HCT116 (cell line): Measurements from ENCODE around the gene GRIK4. TPM values are rescaled to one million over a fixed set of nuclear protein-coding genes. Genes with fewer than 3 reads are reported as not detected.

Experiments used
- ATAC-seq: fragments of 200-7000 bp; cut with Tn5 transposase; 2 replicates; pipeline ENCODE4 v1.9.1; 2020; ENCODE audit warnings: mild to moderate bottlenecking, moderate library complexity
- BruUV-seq: library from RNA; stranded (reverse); fragments of 400-500 nt; replicated peaks from 2 replicates; lab custom pipeline; 2021; lab: Mats Ljungman, UMichigan
- CTCF ChIA-PET: fragments of 300-600 bp; sonication (Branson Sonifier 250); formaldehyde crosslinking; loops from one replicate; lab custom pipeline; 2021; ENCODE audit warnings: antibody characterized with exemption; lab: Charles Lee
- POLR2A ChIA-PET: fragments of 300-600, 350-600 bp; sonication (Branson Sonifier 250); formaldehyde crosslinking; loops from one replicate; lab custom pipeline; 2021; ENCODE audit warnings: antibody characterized with exemption; lab: Charles Lee
- RAD21 ChIA-PET, 2 experiments: fragments of 300-600 bp; sonication (Branson Sonifier 250); formaldehyde crosslinking; loops; one replicate each; lab custom pipeline; 2023; ENCODE audit warnings: low total read pairs in 2 of 2; ENCODE audit not compliant: uncharacterized antibody in 2 of 2, unreplicated experiment in 2 of 2, low non-redundant PET in 1 of 2; lab: Charles Lee
- DNase-seq: peaks from one replicate; pipeline ENCODE4 v3.0.0-alpha.2; 2010; ENCODE audit warnings: low read depth, low spot score
- H2AFZ ChIP-seq: fragments of 200-600 bp; shearing (Covaris generic), sonication (generic); 2 replicates; pipeline ENCODE4 v1.6.1; 2017; ENCODE audit warnings: low read depth, mixed run types, mixed read lengths, antibody characterized with exemption, low read length; ENCODE audit not compliant: poor library complexity, severe bottlenecking
- H3K27ac ChIP-seq: 2 replicates; pipeline ENCODE4 v1.5.1; 2012; ENCODE audit warnings: low read depth, low read length
- H3K27me3 ChIP-seq: fragments of 200-600 bp; sonication (generic); 2 replicates; pipeline ENCODE4 v1.6.1; 2016; ENCODE audit warnings: mixed run types, low read length, mixed read lengths; ENCODE audit not compliant: insufficient read depth
- H3K36me3 ChIP-seq, 2 experiments: fragments of 200-500 bp in 1 of 2; fragments of 200-600 bp in 1 of 2; sonication (Bioruptor generic) in 1 of 2; sonication (generic) in 1 of 2; 2 replicates each; pipeline versions ENCODE4 v1.5.1 to v1.6.1; 2014 to 2016; ENCODE audit warnings: low read length in 2 of 2, inconsistent platforms in 1 of 2, mixed read lengths in 1 of 2, mixed run types in 1 of 2; ENCODE audit not compliant: insufficient read depth in 2 of 2, control insufficient read depth in 1 of 2
- H3K4me1 ChIP-seq, 2 experiments: fragments of 200-600 bp in 1 of 2; sonication (generic) in 1 of 2; 2 replicates each; pipeline versions ENCODE4 v1.5.1 to v1.6.1; 2012 to 2017; ENCODE audit warnings: low read length in 2 of 2, inconsistent platforms in 1 of 2, mild to moderate bottlenecking in 1 of 2, mixed read lengths in 1 of 2, mixed run types in 1 of 2, moderate library complexity in 1 of 2; ENCODE audit not compliant: insufficient read depth in 2 of 2, control insufficient read depth in 1 of 2
- H3K4me2 ChIP-seq: fragments of 200-600 bp; sonication (generic); 2 replicates; pipeline ENCODE4 v1.6.1; 2017; ENCODE audit warnings: mixed run types, low read length, mixed read lengths
- H3K4me3 ChIP-seq, 2 experiments: fragments of 200-600 bp in 1 of 2; sonication (generic) in 1 of 2; replicated peaks in 1 of 2; 2 replicates each; pipeline ENCODE4 v1.5.1; 2011 to 2016; ENCODE audit warnings: low read length in 2 of 2, control low read depth in 1 of 2, low read depth in 1 of 2, mild to moderate bottlenecking in 1 of 2, mixed read lengths in 1 of 2, mixed run types in 1 of 2
- H3K79me2 ChIP-seq: fragments of 200-600 bp; sonication (generic); 2 replicates; pipeline ENCODE4 v1.6.1; 2017; ENCODE audit warnings: mild to moderate bottlenecking, mixed run types, low read length, moderate library complexity, mixed read lengths; ENCODE audit not compliant: insufficient read depth
- H3K9ac ChIP-seq: fragments of 200-600 bp; sonication (generic); 2 replicates; pipeline ENCODE4 v1.6.1; 2016; ENCODE audit warnings: low read length, mixed read lengths
- H3K9me2 ChIP-seq: fragments of 200-600 bp; sonication (generic), shearing (Covaris generic); 2 replicates; pipeline ENCODE4 v1.6.1; 2017; ENCODE audit warnings: mixed run types, mild to moderate bottlenecking, moderate library complexity; ENCODE audit not compliant: insufficient read depth
- H3K9me3 ChIP-seq, 2 experiments: fragments of 200-500 bp in 1 of 2; fragments of 200-600 bp in 1 of 2; sonication (Bioruptor generic) in 1 of 2; sonication (generic) in 1 of 2; 2 replicates each; pipeline ENCODE4 v1.6.1; 2014 to 2017; ENCODE audit warnings: low read length in 2 of 2, mixed read lengths in 2 of 2, inconsistent platforms in 1 of 2, low read depth in 1 of 2, mild to moderate bottlenecking in 1 of 2, mixed run types in 1 of 2, moderate library complexity in 1 of 2; ENCODE audit not compliant: control insufficient read depth in 1 of 2, insufficient read depth in 1 of 2
- H4K20me1 ChIP-seq: fragments of 200-600 bp; sonication (generic), shearing (Covaris generic); 2 replicates; pipeline ENCODE4 v1.6.1; 2017; ENCODE audit warnings: mixed run types, mild to moderate bottlenecking, moderate library complexity; ENCODE audit not compliant: insufficient read depth
- CEBPB ChIP-seq: IDR thresholded peaks from 2 replicates; pipeline ENCODE4 v1.6.1; 2012; ENCODE audit warnings: low read depth
- ELF1 ChIP-seq: IDR thresholded peaks from 2 replicates; pipeline ENCODE4 v1.6.1; 2012; ENCODE audit warnings: low read depth, borderline replicate concordance
- EZH2phosphoT487 ChIP-seq: fragments of 200-600 bp; IDR thresholded peaks from 2 replicates; pipeline ENCODE4 v1.6.1; 2018; ENCODE audit warnings: antibody characterized with exemption, borderline replicate concordance
- intact Hi-C: fragments of 100-400 bp; cut with micrococcal nuclease; formaldehyde crosslinking; loops from 2 replicates; pipeline ENCODE4 v1.10.0; 2022
- total RNA-seq: library from RNA; stranded (reverse); gene quantifications from one replicate; pipeline ENCODE4 v1.2.1, GENCODE V29; 2021; ENCODE audit not compliant: unreplicated experiment
- TF ChIP-seq, protein P1 (sequence below): IDR thresholded peaks from 2 replicates; pipeline ENCODE4 v1.6.1; 2012
- TF ChIP-seq, protein P2 (sequence below): IDR thresholded peaks from 2 replicates; pipeline ENCODE4 v1.6.1; 2012; ENCODE audit warnings: low read depth

The GRIK4 gene
- total RNA-seq, 1 experiment from 2014 or later, result 0.52 TPM

DNA sequence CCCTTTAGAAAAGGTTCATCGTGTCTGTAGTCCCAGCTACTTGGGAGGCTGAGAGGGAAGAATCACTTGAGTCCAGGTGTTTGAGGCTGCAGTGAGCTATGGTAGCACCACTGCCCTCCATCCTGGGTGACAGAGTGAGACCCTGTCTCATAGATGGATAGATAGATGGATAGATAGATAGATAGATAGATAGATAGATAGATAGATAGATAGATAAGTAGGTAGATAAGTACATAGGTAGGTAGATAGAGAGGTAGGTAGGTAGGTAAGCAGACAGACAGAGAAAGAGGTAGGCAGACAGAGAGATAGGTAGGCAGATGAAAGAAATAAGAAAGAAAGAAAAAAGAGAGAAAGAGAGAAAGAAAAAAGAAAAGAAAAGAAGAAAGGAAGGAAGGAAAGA, 156.4 kb downstream of the GRIK4 start:
- intact Hi-C loops, result no loop called here
- RAD21 ChIA-PET, result no interaction called here
- no peaks in the 10 kb centered on the region for H3K9me3 ChIP-seq

More for the DNA sequence above, 156.4 kb downstream of the GRIK4 start:
- Histone ChIP-seq H3K9ac (no peak overlapping the region), H3K79me2 (no peaks in the 10 kb centered on the region), H3K9me2 (no peaks in the 10 kb centered on the region)
- TF ChIP-seq, protein P1, sequence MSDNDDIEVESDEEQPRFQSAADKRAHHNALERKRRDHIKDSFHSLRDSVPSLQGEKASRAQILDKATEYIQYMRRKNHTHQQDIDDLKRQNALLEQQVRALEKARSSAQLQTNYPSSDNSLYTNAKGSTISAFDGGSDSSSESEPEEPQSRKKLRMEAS, result no peak
- TF ChIP-seq ELF1 (no peak), CEBPB (no peak), EZH2phosphoT487 (no peak)
- TF ChIP-seq, protein P2, sequence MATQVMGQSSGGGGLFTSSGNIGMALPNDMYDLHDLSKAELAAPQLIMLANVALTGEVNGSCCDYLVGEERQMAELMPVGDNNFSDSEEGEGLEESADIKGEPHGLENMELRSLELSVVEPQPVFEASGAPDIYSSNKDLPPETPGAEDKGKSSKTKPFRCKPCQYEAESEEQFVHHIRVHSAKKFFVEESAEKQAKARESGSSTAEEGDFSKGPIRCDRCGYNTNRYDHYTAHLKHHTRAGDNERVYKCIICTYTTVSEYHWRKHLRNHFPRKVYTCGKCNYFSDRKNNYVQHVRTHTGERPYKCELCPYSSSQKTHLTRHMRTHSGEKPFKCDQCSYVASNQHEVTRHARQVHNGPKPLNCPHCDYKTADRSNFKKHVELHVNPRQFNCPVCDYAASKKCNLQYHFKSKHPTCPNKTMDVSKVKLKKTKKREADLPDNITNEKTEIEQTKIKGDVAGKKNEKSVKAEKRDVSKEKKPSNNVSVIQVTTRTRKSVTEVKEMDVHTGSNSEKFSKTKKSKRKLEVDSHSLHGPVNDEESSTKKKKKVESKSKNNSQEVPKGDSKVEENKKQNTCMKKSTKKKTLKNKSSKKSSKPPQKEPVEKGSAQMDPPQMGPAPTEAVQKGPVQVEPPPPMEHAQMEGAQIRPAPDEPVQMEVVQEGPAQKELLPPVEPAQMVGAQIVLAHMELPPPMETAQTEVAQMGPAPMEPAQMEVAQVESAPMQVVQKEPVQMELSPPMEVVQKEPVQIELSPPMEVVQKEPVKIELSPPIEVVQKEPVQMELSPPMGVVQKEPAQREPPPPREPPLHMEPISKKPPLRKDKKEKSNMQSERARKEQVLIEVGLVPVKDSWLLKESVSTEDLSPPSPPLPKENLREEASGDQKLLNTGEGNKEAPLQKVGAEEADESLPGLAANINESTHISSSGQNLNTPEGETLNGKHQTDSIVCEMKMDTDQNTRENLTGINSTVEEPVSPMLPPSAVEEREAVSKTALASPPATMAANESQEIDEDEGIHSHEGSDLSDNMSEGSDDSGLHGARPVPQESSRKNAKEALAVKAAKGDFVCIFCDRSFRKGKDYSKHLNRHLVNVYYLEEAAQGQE, result no peak
- TF ChIP-seq, all 23 proteins: peak for 0
- DNase-seq (no peak), ATAC-seq (no peak)
- Histone ChIP-seq H2AFZ (no peak overlapping the region), H3K27ac (no peak overlapping the region), H3K36me3 (no peaks in the 10 kb centered on the region), H3K4me2 (no peak overlapping the region), H3K4me3 (no peak overlapping the region), H4K20me1 (no peaks in the 10 kb centered on the region), H3K27me3 (peaks cover 64% of the 10 kb centered on the region), H3K4me1 (no peaks in the 10 kb centered on the region)
- ChIA-PET POLR2A (no interaction called here), CTCF (no interaction called here)
- BruUV-seq, result no TSS peak
